ENCODE data around the gene R3HCC1L.
A peak's percentile ranks its signal among the peaks of the same experiment; 100 is the strongest.

Gene R3HCC1L

GRCh38 chr10:98235846-98236245, 101.4 kb downstream of the R3HCC1L start:
- DNase-seq (ENCODE audit: low spot score): no peak

DNA sequence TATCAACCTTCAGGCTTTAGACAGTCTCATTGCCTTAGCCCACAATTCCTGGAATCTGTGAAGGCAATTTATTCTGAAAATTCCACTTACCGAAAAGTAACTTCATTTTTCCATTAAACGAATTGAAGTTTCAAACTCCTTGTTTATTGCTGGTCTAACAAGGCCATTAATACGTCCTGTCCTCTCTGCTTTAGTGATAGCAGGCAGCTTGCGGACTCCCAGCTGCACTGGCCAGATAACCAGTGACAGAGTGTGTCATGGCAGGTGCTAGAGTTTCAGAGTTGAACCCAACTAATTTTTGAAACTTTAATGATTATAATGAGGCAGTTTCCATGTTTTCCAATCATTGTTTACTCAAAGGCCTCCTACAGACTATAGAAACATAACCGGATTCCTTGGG, 102.4 kb downstream of the R3HCC1L start:
- DNase-seq (ENCODE audit: low spot score): no peak

- no peak for DNase-seq (ENCODE audit: low spot score)
Observed at GRCh38 chr10:98238391-98238790, 103.9 kb downstream of the R3HCC1L start.

DNA sequence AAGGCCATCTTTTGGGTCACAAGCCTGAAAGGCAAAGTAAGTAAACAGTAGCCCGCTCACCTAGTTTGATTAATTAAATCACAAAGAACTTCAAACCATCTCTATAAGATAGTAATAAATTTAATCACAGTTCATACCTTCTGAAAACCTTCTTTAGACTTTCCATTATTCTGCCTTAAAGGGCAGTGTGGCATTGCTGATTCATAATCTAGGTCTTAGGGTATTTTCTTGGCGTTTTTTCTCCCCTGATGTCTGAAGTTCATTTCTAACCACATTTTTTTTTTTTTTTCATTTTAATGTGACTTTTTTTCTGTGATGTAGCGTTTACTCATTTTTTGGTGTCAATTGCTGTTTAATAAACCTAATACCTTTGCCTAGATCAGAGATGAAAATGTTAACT, 106.1 kb downstream of the R3HCC1L start:
- no peak for DNase-seq (ENCODE audit: low spot score)

GRCh38 chr10:98242823-98243222, 108.4 kb downstream of the R3HCC1L start:
- peak; percentile 12 for DNase-seq (ENCODE audit: low spot score)

DNA sequence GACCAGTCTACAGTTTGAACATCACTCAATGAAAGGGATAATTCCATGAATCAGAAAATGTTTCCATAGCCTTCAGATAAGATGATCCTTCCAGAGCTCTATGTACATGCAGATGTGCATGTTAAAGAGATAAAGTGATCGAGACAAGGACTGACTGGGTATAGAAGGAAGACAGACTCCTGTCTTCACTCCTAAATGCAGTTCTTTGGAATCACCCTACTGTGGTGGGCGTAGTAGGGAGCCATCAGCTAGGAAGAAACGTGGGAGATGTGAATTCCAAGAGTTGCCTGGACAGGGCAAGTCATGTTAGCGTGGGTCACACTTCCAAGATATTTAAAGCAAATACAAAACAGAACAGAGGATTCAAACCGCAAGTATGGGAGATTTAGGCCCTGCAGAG, 109.7 kb downstream of the R3HCC1L start:
- no peak for DNase-seq (ENCODE audit: low spot score)

DNA sequence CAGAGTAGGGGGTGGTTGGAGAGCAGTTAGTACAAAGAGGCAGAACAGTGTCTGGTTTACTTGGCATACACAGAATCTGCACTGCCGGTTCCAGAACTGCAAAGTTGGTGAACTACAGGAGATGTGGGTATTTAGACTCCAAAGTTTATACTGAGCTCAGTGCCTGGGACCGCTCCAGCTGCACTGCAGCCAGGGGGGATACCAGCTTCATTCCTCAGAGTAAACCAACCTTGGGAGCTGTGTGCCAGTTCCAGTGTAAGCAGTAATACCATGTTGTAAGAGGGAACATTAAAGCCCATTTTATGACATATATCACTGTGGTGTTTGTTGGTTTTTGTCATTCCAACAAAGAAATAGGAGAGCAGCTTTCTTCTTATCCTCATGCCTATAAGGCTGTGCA, 110.1 kb downstream of the R3HCC1L start:
- DNase-seq (ENCODE audit: low spot score): no peak

DNA sequence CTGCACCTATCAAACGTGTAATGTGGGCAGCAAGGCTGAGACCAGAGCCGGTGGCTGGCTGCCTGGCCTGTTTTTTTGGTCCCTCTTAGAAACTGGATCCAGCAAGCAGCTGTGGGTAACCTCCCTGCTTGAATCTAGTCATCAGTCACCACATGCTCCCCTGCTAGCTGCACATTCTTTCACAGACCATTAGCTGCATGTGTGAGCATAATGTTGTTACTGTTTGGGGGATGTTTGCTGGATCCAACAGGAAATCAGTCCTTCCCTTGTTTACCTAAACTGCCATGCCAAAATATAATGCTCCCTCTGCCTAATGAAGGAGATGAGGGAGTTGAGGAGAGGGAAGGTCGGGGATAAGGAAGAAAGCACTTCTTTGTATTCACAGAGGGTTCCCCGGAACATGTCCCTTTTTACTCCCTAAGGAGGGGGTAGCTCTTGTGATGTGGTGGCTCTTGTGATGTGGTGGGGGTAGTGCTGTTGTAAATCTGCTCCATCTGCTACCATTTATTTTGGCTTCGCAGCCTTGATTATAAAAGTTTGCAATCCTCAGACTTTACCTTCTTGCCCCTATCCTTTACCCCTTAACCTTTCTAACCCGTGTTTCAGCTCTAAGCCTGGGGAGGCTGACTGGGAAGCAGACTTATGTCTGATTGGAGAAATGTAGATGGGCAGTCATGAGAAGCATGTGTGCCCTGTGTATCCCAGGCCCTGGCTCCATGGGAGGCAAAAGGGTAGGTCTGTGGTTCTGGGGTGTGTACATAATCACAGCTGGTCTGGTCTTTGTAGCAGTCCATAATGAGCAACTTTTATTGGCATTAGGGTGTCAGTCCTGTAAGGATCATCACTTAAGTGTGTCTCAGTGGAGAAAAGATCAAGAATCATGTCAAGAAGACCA, 112.7 kb downstream of the R3HCC1L start:
- no peak for DNase-seq (ENCODE audit: low spot score)

DNA sequence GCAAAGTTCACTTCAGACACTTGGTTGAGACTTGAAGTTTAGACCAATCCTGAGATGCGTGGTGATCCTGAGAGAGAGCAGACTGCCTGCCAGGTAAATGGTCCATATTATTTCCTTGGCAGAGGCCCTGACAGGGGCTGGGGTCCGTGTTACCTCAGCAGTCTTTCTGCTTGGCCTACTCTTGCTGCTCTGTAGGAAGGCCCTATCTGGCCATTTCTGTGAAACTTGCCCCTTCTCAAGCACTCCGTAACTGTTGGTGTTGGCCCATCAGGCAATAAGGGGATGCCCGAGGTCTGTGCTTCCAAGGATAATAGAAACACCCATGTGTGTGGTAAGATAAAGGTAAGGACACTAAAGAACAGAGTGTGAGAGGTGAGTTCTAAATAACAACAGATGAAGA, 113.6 kb downstream of the R3HCC1L start:
- no peak for DNase-seq (ENCODE audit: low spot score)

DNA sequence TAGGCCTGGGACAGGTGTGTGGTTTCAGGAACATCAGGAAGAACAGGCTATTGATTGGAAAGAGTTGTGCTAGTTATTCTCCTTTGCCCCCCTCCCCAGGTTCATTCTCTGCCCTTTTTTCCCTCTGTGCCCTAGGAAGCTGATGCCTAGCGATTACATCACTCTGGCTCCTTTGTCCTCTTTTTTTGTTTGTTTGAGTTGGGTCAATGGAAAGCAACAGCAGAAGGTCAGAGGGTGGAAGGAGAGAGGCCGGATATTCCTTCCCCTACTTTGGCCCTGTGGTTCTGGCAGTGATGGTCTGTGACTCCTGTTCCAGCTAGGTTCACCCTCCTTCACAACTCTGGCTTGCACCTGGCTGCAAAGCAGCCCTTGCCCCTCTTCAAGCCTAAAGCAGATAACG, 114.7 kb downstream of the R3HCC1L start:
- no peak for DNase-seq (ENCODE audit: low spot score)

GRCh38 chr10:98251399-98251798, 116.9 kb downstream of the R3HCC1L start:
- no peak for DNase-seq (ENCODE audit: low spot score)

- DNase-seq (ENCODE audit: low spot score): no peak
Observed at GRCh38 chr10:98252464-98252863, 118.0 kb downstream of the R3HCC1L start.

- no peak for DNase-seq (ENCODE audit: low spot score)
Observed at GRCh38 chr10:98253499-98253898, 119.0 kb downstream of the R3HCC1L start.

DNA sequence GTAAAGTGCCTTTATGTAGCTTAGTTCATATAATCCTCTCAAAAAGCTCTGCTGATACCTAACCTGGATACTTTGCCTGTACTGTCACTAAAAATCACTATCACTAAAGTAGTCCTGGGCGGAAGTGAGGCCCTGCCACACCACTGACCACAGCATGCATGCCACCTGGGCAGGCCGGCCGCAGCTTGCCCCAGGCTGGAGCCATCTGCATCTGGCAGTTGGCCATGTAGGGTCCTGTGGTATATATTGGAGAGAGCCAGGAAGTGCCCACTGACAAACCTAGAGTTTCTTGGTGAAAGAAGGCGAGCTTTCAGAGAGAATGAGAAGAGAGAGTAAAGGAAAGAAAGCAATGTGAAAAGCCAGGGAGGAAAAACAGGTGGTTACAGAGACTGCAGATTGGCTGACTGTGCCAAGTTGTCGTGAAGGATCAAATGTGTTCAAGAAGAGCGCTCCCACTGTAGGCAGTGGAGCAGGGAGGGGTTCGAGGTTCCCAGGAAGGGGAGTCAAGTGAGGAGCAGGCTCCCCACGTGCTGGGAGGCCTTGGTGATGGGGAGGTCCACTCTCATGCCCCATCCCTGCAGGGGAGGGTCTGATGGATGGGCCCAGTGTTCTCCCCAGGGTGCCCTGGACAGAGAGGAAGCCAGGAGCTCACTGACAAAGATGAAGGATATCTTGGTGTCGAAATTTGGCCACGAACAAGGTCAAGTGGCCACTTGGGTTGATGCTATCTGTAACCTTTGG, 119.9 kb downstream of the R3HCC1L start:
- DNase-seq (ENCODE audit: low spot score): no peak

DNA sequence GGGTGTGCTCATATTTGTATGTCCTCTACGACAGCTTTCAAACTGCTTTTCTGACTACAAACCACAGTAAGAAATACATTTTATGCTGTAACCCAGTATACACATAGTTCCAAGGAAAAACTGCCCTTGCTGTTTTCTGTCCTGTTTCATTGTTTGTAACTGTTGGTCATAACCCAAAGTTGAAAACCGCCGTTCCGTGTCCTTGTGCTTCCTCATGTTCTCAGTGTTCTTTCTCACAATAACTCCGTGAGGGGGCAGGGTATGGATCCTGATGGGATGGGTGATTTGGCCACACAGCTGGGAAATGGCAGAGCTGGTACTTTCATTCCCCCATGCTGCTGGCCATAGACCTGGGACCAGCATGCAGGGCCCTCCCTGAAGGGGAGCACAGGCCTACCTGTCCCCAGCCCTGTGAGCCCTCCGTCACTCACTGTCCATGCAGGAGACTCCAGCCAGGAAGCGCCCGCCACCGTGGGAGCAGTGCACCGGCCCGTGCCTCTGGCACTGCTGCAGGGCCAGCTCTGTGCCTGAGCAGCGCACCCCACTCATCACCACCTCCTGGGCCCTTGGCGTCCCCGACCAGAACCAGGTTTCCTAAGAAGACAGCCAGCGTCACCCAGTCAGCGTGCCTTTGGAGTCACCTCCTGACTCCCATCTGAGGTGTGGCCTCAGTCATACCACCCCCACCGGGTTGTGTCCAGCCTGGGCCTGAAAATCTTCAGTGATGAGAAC, 120.9 kb downstream of the R3HCC1L start:
- no peak for DNase-seq (ENCODE audit: low spot score)

GRCh38 chr10:98256692-98257091, 122.2 kb downstream of the R3HCC1L start:
- no peak for DNase-seq (ENCODE audit: low spot score)

DNA sequence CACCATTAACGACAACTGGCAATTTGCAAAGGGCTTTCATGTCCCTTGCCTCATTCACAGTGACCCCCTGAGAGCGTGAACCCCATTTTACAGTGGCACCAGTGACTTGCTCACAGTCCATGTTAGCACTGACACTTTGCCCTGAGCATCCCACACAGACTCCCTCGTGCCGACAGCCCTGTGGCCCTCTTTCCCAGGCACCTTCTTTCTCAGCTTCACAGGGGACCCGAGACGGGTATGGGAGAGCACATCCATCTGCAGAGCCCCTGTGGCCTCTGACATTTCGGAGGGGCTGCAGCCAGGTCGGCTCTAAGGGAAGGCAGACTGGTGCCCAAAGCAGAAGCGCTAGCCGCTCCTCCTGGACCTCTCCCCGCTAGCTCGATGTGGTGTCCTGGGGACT, 122.7 kb downstream of the R3HCC1L start:
- DNase-seq (ENCODE audit: low spot score): no peak

GRCh38 chr10:98257961-98258360, 123.5 kb downstream of the R3HCC1L start:
- DNase-seq (ENCODE audit: low spot score): no peak

- peak; percentile 71 for DNase-seq (ENCODE audit: low spot score)
Observed at GRCh38 chr10:98258683-98259454, 124.4 kb downstream of the R3HCC1L start.

- peak; percentile 41 for DNase-seq (ENCODE audit: low spot score)
Observed at GRCh38 chr10:98259606-98260315, 125.3 kb downstream of the R3HCC1L start.

DNA sequence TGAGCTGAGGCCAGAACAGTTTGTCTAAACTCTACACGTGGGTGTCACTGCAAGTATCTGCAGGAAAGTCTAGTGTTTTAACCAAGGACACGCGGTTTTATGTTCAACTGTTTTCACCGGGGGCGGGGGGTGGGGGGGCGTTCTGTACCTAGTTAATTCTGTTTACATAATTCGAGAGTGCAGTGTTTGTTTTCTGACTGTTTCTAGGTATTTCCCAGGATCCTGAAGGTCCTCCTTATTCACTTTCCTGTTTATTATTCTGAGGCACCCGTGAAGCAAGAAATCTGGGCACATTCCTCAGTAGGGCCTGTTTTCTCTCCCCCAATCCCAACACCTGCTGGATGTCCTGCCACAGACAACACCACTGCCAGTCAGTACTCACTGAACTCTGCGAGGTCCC, 125.9 kb downstream of the R3HCC1L start:
- DNase-seq (ENCODE audit: low spot score): no peak

All from LoVo (cell line).